ENCODE data around the gene FBXW9.

GRCh38 chr19:12723641-12724426 is 27.4 kb upstream of the FBXW9 start, which contains the start of gene TNPO2:
- TF ChIP-seq KLF13 (CRISPR knock-in tag; IDR thresholded peaks at IDR 0.05) (no peak), REL (CRISPR knock-in tag; conservative IDR thresholded peaks at IDR 0.05) (no peak), BCL6 (CRISPR knock-in tag; IDR thresholded peaks at IDR 0.05) (no peak)
- TF ChIP-seq, protein P1, sequence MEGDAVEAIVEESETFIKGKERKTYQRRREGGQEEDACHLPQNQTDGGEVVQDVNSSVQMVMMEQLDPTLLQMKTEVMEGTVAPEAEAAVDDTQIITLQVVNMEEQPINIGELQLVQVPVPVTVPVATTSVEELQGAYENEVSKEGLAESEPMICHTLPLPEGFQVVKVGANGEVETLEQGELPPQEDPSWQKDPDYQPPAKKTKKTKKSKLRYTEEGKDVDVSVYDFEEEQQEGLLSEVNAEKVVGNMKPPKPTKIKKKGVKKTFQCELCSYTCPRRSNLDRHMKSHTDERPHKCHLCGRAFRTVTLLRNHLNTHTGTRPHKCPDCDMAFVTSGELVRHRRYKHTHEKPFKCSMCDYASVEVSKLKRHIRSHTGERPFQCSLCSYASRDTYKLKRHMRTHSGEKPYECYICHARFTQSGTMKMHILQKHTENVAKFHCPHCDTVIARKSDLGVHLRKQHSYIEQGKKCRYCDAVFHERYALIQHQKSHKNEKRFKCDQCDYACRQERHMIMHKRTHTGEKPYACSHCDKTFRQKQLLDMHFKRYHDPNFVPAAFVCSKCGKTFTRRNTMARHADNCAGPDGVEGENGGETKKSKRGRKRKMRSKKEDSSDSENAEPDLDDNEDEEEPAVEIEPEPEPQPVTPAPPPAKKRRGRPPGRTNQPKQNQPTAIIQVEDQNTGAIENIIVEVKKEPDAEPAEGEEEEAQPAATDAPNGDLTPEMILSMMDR (CRISPR knock-in tag; IDR thresholded peaks at IDR 0.05): no peak
- TF ChIP-seq, protein P2, sequence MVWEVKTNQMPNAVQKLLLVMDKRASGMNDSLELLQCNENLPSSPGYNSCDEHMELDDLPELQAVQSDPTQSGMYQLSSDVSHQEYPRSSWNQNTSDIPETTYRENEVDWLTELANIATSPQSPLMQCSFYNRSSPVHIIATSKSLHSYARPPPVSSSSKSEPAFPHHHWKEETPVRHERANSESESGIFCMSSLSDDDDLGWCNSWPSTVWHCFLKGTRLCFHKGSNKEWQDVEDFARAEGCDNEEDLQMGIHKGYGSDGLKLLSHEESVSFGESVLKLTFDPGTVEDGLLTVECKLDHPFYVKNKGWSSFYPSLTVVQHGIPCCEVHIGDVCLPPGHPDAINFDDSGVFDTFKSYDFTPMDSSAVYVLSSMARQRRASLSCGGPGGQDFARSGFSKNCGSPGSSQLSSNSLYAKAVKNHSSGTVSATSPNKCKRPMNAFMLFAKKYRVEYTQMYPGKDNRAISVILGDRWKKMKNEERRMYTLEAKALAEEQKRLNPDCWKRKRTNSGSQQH (CRISPR knock-in tag; IDR thresholded peaks at IDR 0.05; ENCODE audit: low read depth): 0 out of 2 replicates have a peak, but pooled peaks have one; percentile 32
